Putamen (tissue), 1 donor: ENCODE results near the gene ZNF385B.

Experiments used
- DNase-seq: peaks from one replicate; pipeline ENCODE4 v3.0.0-alpha.2; 2016; ENCODE audit warnings: low spot score

Gene ZNF385B

GRCh38 chr2:179553382-179553781 is 308.0 kb downstream of the ZNF385B start:
- no peak for DNase-seq

DNA sequence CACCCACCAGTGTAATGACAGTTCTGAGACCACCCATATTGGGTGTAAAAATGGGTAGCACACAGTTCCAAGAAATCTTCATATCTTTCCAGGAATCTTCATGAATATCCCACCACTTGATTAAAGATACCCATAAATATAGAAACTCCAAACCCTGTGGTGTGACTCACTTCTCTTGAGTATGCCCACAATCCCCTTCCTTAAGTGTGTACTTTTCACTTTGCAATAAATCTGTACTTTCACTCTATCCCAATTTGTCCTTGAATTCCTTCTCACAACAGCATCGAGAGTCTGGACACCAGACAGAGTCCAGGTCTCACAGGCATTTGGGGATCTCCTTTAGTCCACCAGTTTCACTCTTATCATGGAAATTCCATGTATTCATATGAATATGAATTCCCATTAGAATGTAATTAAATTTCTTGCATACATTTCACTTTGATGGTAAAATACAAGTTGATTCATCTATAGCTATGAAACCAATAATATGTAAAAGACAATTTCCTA is 309.8 kb downstream of the ZNF385B start:
- DNase-seq, result no peak

DNA sequence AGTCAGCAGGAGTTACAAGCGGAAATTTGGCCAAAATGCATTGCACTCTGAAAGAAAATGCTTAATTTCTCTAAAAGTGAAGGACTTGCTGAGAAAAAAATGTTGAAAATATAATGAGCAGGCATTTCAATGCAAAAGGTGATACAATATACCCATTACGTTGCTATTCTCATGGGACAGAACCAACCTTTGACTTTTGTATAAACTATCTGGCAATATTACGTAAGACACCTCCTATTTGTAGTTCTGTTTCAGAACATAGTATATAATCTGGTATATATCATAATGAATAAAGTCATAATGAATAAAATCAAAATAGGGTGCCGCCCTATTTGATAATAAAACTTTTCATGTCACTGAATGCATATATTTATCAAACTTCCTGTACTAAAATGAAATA is 310.6 kb downstream of the ZNF385B start:
- DNase-seq, result no peak

- no peak for DNase-seq
These were observed 311.2 kb downstream of the ZNF385B start for GRCh38 chr2:179550214-179550613.

- no peak for DNase-seq
These were observed 314.8 kb downstream of the ZNF385B start for GRCh38 chr2:179546656-179547055.

- DNase-seq, result no peak
These were observed 316.4 kb downstream of the ZNF385B start for GRCh38 chr2:179545024-179545423.

- DNase-seq, result no peak
These were observed 318.0 kb downstream of the ZNF385B start for GRCh38 chr2:179543361-179543901.

DNA sequence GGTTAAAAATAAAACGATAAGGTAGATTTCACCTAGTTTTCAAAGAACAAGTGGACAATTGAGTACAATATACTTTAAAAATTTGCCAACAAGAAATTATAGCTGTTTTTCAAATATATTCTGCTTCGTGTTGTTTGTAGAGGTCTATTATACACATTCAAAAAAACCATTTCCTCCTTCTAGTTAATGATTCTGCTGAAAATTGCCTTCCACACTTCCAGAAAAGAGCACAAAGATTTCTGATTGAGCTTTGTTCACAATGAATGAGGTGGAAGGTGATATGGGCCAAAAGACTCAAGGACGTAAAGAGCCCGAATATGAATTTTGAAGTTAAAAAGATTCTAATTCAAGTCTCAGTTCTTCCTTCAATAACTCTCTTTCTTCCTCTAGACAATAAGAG is 319.8 kb downstream of the ZNF385B start:
- DNase-seq, result no peak

DNA sequence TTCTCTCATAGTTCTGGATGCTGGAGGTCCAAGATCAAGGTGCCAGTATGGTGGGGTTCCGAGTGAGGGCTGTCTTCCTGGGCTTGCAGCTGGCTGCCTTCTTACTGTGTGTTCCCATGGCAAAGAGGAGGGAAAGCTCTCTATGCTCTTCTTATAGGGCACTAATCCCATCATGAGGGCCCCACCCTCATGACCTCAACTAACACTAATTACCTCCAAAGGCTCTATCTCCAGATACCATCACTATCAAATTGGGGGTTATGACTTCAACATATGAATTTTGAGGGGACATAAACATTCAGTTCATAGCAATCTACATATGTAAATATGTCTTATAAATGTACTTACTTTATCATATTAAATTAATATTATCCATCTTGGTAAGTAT is 322.3 kb downstream of the ZNF385B start:
- no peak for DNase-seq

DNA sequence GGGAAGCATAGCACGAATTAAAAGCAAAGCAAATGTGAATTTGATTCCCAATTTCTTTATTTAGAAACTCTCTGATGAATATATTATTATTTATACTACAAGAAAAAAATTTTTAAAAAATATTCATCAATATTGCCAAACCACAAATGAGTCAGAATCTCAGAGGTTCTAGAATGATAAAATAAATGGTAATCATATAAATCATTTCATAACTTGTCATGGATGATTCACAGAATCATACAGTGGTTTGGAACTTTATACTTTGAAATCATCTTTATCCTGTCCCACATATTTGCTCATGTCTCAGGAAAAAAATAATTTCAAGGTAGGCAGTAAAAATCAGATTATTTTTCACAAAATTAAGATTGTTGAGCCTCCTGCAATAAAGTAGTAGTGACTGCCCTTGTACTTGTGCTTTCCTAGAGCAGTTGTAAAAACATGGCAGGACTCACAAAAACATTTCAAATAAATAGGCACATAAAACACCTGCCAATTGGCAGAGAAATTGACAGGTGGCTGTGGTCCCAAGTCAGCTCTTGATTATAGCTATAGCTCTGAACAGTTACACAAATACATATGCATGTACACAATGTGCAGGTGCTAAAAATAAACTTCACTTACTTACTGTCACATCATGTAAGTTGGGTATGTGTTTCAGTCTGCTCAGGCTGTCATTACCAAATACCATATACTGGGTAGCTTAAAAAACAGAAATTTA is 322.8 kb downstream of the ZNF385B start:
- no peak for DNase-seq

DNA sequence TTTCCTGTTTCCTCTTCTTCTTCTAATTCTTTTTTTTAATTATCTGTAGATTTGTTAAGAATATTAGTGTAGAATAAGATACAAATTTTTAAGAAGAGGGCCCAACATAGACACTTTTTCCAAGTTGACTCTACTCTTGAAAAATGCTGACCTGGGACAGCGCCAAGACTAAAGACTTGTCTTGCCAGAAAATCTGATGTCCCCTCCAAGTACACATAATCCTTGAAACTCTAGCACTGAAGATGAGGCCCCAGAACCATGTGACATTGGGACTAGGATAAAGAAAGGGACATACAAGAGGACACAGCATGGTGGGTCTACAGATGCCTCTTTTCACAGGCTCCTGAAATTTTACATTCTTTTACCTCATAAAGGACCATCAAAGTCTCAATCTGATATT is 325.2 kb downstream of the ZNF385B start:
- DNase-seq, result no peak

DNA sequence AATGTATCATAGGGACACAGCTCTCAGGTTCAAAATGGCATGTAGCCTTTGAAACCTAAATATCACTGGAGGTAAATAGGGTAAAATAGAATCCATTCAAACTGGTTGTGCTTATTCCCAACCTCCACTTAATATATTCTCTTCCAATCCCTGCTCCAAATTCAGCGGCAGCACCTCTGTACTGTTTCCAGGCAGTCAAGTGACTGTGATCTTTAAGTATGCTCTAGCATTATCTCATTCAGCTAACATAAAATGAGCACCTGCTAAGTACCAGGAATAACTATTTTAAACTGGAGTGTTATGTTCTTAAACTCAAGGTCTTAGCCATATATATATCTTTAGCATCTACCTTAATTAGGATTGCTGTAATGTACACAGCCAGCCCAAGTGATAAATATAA is 327.5 kb downstream of the ZNF385B start:
- DNase-seq, result no peak

- no peak for DNase-seq
These were observed 328.5 kb downstream of the ZNF385B start for GRCh38 chr2:179532863-179533278.

- no peak for DNase-seq
These were observed 332.8 kb downstream of the ZNF385B start for GRCh38 chr2:179528576-179529069.

GRCh38 chr2:179525340-179525739 is 336.1 kb downstream of the ZNF385B start:
- no peak for DNase-seq

DNA sequence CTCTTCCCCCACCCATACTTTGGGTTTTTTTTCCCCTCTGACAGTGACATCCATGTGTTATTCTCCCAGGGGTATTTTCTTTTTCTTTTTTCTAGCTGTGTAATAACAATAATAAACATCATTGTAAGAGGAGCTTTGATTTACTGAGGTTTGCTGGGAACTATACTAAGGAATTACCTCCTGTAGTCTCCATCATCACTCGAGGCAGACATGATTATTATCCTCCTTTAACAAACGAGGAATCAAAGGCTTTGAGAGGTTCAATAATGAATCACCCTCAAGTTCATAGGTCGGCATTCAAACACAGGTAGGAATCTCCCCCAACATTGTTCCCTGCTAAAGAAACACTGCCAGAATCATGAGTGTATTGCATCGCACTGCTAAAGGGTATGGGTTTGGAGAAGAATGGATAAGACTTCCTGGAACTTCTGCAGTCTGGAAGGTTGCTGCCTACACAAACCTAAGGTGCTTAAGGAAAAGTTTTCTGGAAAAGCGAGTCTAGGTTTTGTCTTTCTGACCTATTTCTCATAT is 336.5 kb downstream of the ZNF385B start:
- no peak for DNase-seq

DNA sequence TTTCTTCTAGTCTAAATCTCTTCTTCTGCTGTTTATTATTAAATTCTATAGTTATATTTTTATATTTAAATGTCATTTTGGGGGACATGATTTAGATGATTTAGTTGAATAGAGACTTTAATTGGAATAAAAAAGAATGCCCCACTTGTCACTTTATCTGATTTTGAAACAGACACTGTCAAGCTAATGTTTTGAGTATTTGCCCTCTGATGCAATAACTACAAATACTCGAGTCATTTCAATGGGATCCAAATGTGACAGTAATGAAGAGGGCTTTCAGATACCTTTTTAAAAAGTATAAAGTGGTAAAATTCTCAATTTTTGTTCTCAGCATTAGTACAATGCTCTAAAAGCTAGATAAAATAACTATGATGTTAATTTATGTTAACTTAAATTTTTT is 339.5 kb downstream of the ZNF385B start:
- no peak for DNase-seq

DNA sequence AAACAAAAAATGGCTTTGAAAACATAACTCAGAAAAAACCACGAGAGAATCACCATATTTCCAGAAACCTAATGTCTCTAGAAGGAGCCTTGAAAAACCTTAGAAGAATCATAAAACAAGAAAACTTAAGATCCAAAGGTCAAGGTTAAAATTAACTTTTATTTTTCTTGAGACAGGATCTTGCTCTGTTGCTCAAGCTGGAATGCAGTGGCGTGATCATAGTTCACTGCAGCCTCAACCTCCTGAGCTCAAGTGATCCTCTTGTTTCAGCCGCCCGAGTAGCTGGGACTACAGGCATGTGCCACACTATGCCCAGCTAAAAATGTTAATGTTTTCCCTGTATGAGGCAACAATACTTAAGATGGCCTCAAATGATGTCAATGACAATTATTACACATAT is 342.6 kb downstream of the ZNF385B start:
- no peak for DNase-seq

DNA sequence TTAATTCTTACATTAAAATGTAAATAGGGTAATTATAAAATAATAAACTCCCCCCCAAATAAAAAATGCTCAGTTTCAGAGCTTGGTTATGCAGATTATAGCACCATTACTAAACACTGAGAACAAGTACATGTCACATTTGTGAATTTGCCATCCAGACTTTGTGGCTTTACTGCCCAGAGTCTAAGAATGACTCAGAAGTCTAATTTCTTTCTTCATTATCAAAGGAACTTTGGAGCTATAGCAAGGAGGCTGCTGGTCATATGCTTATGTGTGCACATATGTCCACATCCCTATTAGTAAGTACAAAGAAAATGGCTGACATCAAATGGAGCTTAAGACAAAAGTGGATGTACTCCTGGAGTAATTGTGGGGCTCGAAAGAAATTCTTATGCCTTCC is 348.2 kb downstream of the ZNF385B start:
- no peak for DNase-seq

DNA sequence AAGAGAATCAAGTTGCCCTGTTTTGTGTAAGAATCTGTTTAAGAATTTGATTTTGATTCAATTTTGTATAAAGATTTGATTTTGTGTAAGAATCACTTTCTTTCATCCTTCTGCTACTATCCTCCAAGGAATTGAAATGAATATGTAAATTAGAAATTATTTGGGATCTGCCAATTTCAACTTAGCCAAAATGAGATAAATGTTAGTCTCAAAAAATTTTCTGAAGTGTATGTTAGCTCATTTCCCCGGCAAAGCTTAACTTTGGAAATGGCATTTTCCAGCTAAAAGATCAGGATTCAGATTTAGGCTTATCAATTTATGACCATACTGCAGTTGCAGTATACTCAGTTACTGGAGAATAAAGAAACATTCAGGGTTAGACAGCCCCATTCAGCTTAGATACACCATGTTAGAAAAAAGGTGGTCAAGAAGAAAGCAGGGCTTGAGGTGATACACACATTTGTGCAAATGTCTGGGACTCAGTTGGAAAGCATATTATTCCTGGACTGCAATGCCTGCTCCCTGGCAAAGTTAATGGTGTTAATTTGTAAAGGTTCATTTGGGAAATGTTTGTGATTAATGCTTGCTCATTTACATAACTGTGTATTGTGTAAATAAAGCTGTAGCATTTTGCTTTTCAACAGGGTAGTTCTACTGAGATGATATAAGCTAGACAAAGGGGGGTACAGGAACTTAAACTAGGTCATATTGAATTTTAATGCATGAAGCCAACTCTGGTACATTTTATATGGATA is 349.0 kb downstream of the ZNF385B start:
- no peak for DNase-seq

- no peak for DNase-seq
These were observed 350.2 kb downstream of the ZNF385B start for GRCh38 chr2:179511105-179511789.

DNA sequence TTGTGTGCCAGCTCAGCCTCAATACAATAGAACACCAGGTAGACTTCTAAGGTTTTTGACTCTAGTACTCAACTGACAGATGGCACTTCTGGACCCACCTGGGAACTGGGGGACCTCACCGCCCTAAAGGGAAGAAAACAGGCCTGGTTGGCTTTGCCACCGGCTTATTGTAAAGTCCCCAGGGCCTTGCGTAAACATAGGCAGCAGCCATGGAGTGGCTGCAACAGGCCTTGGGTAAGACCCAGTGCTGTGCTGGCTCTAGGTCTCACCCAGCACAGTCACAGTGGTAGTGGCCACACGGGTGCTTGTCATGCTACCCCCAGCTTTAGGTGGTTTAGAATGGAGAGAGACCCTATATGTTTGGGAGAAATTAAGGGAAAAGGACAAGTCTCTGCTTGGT is 366.1 kb downstream of the ZNF385B start:
- no peak for DNase-seq
